ENCODE measurements around the gene DHRS9.

DHRS9 gene

DNA sequence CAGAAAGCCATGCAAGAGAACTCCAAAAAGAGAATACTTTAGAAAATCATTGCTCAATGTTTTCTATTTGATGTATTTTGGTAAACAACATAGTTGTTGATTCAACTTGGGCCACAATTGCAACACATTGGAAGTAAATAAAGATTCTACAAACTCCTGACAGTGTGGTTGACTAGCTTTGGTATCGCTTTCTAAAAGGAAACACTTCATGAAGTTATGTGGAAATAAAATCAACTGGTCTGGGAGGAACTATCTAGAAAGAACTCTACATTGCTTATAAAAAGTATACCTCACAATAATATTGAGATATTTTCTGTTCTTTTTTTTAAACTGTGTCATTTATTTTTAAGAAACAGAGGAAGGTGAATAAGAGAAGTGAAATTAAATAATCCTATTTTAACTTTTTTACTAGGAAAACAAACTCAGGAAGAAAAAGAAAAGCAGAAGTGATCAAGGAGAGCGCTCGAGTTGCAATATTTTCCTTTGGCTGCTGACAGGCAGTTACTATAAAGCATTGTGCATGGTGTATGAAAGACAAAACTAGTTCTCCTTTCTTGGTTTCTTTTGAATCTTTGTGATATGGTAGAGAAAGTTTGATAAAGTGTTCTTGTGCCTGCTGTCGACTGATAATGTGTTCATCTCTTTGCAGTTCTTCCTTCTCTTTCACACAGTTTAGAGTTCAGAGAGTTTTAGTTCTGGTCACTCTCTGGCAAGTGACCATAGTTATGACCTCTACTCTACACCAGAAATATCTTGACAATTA is 3.0 kb downstream of the DHRS9 start:
- Mint-ChIP-seq H3K27me3 (peaks cover 8% of the 10 kb centered on the region), H3K27ac (ENCODE audit: low read depth) (no peak overlapping the region), H3K4me3 (no peak overlapping the region), H3K36me3 (ENCODE audit: insufficient read depth) (no peaks in the 10 kb centered on the region), H3K9me3 (no peaks in the 10 kb centered on the region), H3K4me1 (no peaks in the 10 kb centered on the region)
- no peak for DNase-seq (ENCODE audit: low spot score in 2 of 2)
- peak; percentile 43 for ATAC-seq (replicated peaks; ENCODE audit: extremely low read depth, poor library complexity, severe bottlenecking)

DNA sequence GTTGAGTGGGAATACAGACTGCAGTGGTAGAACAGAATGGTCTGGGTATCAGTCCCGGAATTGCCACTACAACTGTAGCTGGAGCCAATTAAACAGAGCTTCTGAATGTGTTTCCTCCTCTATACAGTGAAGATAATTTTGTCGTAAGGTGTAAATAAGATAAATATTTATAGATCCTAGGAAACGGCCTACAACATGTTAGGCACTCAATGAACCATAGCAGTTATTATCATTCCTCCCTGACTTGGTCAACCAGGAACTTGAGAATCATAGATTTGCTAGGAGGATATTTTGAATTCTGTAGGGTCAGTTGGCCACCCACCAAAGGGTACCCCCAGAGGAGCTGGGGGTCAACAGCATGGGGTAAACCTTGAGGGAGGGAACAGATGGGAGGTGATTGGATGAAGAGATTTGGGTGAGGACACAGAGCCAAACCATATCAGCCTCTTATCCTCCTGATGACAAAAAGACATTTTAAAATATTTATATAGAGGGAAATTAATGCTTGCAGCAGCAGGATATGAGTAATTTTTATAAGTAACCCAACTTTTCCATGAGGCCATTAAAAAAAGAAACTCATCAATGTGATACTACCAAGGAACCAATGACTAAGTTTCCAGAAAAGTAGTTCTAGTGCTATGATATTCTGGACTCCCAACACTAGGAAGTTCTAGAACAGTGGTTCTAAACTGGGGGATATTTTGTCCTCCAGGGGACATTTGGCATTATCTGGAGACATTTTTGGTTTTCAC is 4.0 kb downstream of the DHRS9 start:
- H3K4me1 Mint-ChIP-seq, result no peaks in the 10 kb centered on the region
- peaks cover 8% of the 10 kb centered on the region for H3K27me3 Mint-ChIP-seq
- DNase-seq (ENCODE audit: low spot score in 2 of 2), result no peak
- peak overlapping the region; percentile 52 for H3K27ac Mint-ChIP-seq (ENCODE audit: low read depth)
- ATAC-seq (replicated peaks; ENCODE audit: extremely low read depth, poor library complexity, severe bottlenecking), result no peak
- H3K9me3 Mint-ChIP-seq, result no peaks in the 10 kb centered on the region
- no peaks in the 10 kb centered on the region for H3K36me3 Mint-ChIP-seq (ENCODE audit: insufficient read depth)
- no peak overlapping the region for H3K4me3 Mint-ChIP-seq

DNA sequence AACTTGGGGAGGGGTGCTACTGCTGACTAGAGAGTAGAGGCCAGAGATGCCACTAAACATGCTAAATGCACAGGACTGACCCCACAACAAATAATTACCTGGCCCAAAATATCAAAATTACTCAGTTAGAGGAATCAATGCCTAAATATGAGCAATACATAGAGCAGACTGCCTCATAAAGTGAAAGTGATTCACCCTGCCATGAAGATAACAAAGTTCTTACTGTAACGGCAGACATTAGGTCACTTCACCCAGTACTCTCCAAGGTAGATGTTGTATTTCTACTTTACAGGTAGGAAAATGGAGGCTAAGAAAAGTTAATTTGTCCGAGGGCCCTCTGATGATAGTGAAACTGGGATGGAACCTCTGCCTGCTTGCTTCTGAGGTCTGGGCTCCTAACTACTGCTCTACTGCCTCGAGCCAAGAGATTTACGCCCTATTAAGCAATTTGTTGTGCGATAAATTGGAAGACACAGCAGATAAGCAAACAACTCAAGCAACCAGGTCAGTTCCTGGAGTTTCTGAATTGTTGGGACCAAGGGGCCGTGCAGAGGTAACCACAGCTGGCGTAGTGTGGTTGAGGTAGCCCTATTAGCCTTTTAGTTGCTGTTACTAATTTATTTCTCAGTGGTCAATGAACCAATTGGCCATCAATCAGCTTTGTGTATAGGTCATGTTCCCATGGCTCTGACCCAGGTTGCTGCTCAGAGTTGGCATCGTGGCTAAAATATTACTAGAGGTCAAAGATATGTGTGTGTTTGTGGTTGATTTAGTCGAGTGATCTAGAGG is 4.8 kb downstream of the DHRS9 start:
- H3K4me1 Mint-ChIP-seq, result peaks cover 4% of the 10 kb centered on the region
- no peak overlapping the region for H3K4me3 Mint-ChIP-seq
- no peak for DNase-seq (ENCODE audit: low spot score in 2 of 2)
- H3K27ac Mint-ChIP-seq (ENCODE audit: low read depth), result no peak overlapping the region
- H3K27me3 Mint-ChIP-seq, result peaks cover 8% of the 10 kb centered on the region
- ATAC-seq (replicated peaks; ENCODE audit: extremely low read depth, poor library complexity, severe bottlenecking), result no peak
- no peaks in the 10 kb centered on the region for H3K9me3 Mint-ChIP-seq
- no peaks in the 10 kb centered on the region for H3K36me3 Mint-ChIP-seq (ENCODE audit: insufficient read depth)

DNA sequence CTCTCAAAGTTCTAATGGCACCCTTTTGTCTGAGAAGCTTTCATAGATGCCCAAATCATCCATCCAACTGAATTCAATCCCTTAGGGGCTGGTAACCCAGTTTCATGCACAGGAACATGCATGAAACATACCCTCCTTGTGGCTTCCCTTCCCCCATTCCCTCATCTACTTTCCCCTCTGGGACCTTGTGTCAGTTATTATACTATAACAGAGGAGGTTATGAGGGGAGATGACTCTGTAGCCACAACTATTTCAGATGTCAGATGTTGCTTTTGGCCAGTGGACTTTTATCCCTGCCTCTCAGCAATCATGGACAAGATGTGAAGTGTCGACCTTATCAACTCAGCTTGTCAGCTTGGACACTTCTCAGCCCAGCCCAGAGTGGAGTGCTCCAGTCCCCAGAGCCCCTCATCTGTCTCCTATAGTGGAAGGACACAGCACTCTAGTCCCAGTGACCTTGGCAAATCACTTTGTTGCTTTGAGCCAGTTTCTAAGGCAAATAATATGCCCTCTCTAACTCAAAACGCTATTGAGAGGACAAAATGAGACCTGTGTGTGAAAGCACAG is 8.4 kb downstream of the DHRS9 start:
- H3K9me3 Mint-ChIP-seq, result no peaks in the 10 kb centered on the region
- H3K4me1 Mint-ChIP-seq, result peaks cover 4% of the 10 kb centered on the region
- H3K27me3 Mint-ChIP-seq, result no peaks in the 10 kb centered on the region
- no peaks in the 10 kb centered on the region for H3K36me3 Mint-ChIP-seq (ENCODE audit: insufficient read depth)
- no peak overlapping the region for H3K27ac Mint-ChIP-seq (ENCODE audit: low read depth)
- ATAC-seq (replicated peaks; ENCODE audit: extremely low read depth, poor library complexity, severe bottlenecking) (no peak), DNase-seq (ENCODE audit: low spot score in 2 of 2) (no peak)
- no peak overlapping the region for H3K4me3 Mint-ChIP-seq

GRCh38 chr2:169080250-169081069 is 11.1 kb downstream of the DHRS9 start:
- H3K36me3 Mint-ChIP-seq (ENCODE audit: insufficient read depth), result no peaks in the 10 kb centered on the region
- DNase-seq (ENCODE audit: low spot score in 2 of 2), result no peak
- peaks cover 4% of the 10 kb centered on the region for H3K4me1 Mint-ChIP-seq
- H3K9me3 Mint-ChIP-seq, result no peaks in the 10 kb centered on the region
- no peak overlapping the region for H3K27ac Mint-ChIP-seq (ENCODE audit: low read depth)
- peaks cover 10% of the 10 kb centered on the region for H3K27me3 Mint-ChIP-seq
- H3K4me3 Mint-ChIP-seq, result no peak overlapping the region
- ATAC-seq (replicated peaks; ENCODE audit: extremely low read depth, poor library complexity, severe bottlenecking), result no peak

DNA sequence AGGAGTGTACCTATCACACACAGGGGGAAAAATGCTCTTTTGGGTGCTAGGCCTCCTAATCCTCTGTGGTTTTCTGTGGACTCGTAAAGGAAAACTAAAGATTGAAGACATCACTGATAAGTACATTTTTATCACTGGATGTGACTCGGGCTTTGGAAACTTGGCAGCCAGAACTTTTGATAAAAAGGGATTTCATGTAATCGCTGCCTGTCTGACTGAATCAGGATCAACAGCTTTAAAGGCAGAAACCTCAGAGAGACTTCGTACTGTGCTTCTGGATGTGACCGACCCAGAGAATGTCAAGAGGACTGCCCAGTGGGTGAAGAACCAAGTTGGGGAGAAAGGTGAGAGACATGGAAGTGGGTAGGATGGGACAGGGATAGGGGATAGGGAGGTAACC is 12.2 kb downstream of the DHRS9 start:
- DNase-seq (ENCODE audit: low spot score in 2 of 2) (no peak), ATAC-seq (replicated peaks; ENCODE audit: extremely low read depth, poor library complexity, severe bottlenecking) (no peak)
- Mint-ChIP-seq H3K4me1 (peaks cover 4% of the 10 kb centered on the region), H3K9me3 (no peaks in the 10 kb centered on the region), H3K4me3 (no peak overlapping the region), H3K27me3 (peaks cover 21% of the 10 kb centered on the region), H3K36me3 (ENCODE audit: insufficient read depth) (no peaks in the 10 kb centered on the region), H3K27ac (ENCODE audit: low read depth) (no peak overlapping the region)

GRCh38 chr2:169082995-169083394 is 13.6 kb downstream of the DHRS9 start:
- H3K9me3 Mint-ChIP-seq, result no peaks in the 10 kb centered on the region
- ATAC-seq (replicated peaks; ENCODE audit: extremely low read depth, poor library complexity, severe bottlenecking), result no peak
- peaks cover 4% of the 10 kb centered on the region for H3K4me1 Mint-ChIP-seq
- no peak for DNase-seq (ENCODE audit: low spot score in 2 of 2)
- H3K27ac Mint-ChIP-seq (ENCODE audit: low read depth), result no peak overlapping the region
- no peaks in the 10 kb centered on the region for H3K36me3 Mint-ChIP-seq (ENCODE audit: insufficient read depth)
- H3K4me3 Mint-ChIP-seq, result no peak overlapping the region
- H3K27me3 Mint-ChIP-seq, result peaks cover 24% of the 10 kb centered on the region

DNA sequence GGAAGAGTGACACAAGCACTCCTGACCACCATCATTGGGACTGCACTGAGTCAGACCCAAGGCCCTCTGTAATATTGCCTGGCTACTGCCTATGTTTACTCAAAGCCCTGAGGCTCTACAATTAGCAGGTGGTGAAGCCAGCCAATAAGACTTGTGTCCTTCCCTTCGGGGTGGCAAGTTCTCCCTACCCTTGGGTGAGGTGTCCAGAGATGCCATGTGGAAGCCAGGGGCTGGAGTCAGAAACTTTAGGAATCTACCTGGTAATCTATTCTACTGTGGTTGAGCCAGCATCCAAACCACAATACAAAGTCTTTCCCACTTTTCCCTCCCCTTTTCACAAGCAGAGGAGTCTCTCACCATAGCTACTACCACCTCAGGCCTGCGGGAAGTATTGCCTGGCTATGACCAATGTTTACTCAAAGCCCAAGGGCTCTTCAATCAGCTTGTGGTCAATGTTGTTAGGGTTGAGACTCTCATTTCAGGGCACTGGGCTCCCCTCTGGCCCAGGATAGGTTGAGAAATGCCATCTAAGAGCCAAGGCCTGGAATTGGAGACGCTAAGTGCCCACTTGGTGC is 17.6 kb downstream of the DHRS9 start:
- H3K27me3 Mint-ChIP-seq, result peaks cover 35% of the 10 kb centered on the region
- ATAC-seq (replicated peaks; ENCODE audit: extremely low read depth, poor library complexity, severe bottlenecking) (no peak), DNase-seq (ENCODE audit: low spot score in 2 of 2) (no peak)
- no peak overlapping the region for H3K27ac Mint-ChIP-seq (ENCODE audit: low read depth)
- no peak overlapping the region for H3K4me3 Mint-ChIP-seq
- H3K9me3 Mint-ChIP-seq, result no peaks in the 10 kb centered on the region
- no peaks in the 10 kb centered on the region for H3K4me1 Mint-ChIP-seq
- no peaks in the 10 kb centered on the region for H3K36me3 Mint-ChIP-seq (ENCODE audit: insufficient read depth)

- Mint-ChIP-seq H3K4me1 (no peaks in the 10 kb centered on the region), H3K4me3 (no peak overlapping the region), H3K9me3 (no peaks in the 10 kb centered on the region), H3K36me3 (ENCODE audit: insufficient read depth) (no peaks in the 10 kb centered on the region), H3K27ac (ENCODE audit: low read depth) (no peak overlapping the region), H3K27me3 (peaks cover 43% of the 10 kb centered on the region)
- DNase-seq (ENCODE audit: low spot score in 2 of 2) (no peak), ATAC-seq (replicated peaks; ENCODE audit: extremely low read depth, poor library complexity, severe bottlenecking) (no peak)
Measured at GRCh38 chr2:169087757-169088379, 18.5 kb downstream of the DHRS9 start.

GRCh38 chr2:169089182-169089581 is 19.8 kb downstream of the DHRS9 start:
- H3K4me3 Mint-ChIP-seq, result no peak overlapping the region
- ATAC-seq (replicated peaks; ENCODE audit: extremely low read depth, poor library complexity, severe bottlenecking) (no peak), DNase-seq (ENCODE audit: low spot score in 2 of 2) (no peak)
- no peaks in the 10 kb centered on the region for H3K9me3 Mint-ChIP-seq
- H3K4me1 Mint-ChIP-seq, result no peaks in the 10 kb centered on the region
- no peak overlapping the region for H3K27ac Mint-ChIP-seq (ENCODE audit: low read depth)
- H3K27me3 Mint-ChIP-seq, result peaks cover 43% of the 10 kb centered on the region
- no peaks in the 10 kb centered on the region for H3K36me3 Mint-ChIP-seq (ENCODE audit: insufficient read depth)

GRCh38 chr2:169090133-169090820 is 20.9 kb downstream of the DHRS9 start:
- no peak overlapping the region for H3K27ac Mint-ChIP-seq (ENCODE audit: low read depth)
- no peak for ATAC-seq (replicated peaks; ENCODE audit: extremely low read depth, poor library complexity, severe bottlenecking)
- no peak for DNase-seq (ENCODE audit: low spot score in 2 of 2)
- H3K9me3 Mint-ChIP-seq, result no peaks in the 10 kb centered on the region
- peaks cover 35% of the 10 kb centered on the region for H3K27me3 Mint-ChIP-seq
- H3K4me1 Mint-ChIP-seq, result peaks cover 1% of the 10 kb centered on the region
- no peak overlapping the region for H3K4me3 Mint-ChIP-seq
- H3K36me3 Mint-ChIP-seq (ENCODE audit: insufficient read depth), result no peaks in the 10 kb centered on the region

All from central memory CD8-positive, alpha-beta T cell (primary cell).